ENCODE data around the gene SLC25A5.
"Not testable (repeated sequence)": the region's sequence is repeated elsewhere in the genome, so short reads cannot be mapped to it uniquely, and the experiment has no call there.

Gene SLC25A5

DNA sequence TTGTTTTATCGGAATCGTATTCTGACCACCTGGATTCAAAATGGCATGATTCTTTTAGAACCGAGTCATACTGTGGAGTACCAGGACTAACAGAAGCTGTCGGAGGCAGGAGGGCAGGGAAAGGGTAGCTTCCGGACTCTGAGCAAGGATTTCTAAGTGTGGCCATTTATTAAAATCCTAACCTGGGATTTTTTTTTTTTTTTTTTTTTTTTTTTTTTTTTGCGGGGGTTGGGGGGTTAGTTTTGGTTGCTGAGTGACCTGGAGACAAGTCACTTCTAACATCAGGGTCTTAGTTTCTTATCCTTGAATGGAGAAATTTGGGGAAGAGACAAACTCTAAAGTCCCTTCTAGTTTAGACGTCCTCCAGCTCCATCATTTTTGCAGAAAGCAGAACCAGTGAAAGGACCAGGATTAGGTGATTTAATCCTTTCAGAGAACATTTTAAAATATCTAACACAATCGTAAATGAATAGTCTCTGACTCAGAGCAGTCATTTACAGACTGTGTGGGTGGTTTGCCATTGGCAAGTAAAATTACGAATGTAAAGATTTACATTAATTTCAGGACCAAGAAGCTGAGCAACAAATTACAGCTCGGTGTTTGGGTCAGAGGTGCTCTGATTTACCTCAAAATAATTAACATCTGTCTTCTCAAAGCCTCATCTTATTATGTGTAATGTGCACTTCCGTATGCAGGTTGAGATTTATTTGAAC is 7.3 kb downstream of the SLC25A5 start:
- Histone ChIP-seq H3K4me1 (ENCODE audit: control insufficient read depth, insufficient read depth, low read length) (no peaks in the 10 kb centered on the region; the same call in 1 of the 2 replicates), H3K36me3 (ENCODE audit: control insufficient read depth, insufficient read depth, low read length) (peaks cover 9% of the 10 kb centered on the region), H3K27me3 (ENCODE audit: control insufficient read depth, insufficient read depth, low read length) (no peaks in the 10 kb centered on the region), H3K27ac (ENCODE audit: low read depth, low read length) (no peak overlapping the region), H3K9ac (ENCODE audit: low read length) (no peak overlapping the region), H3K4me3 (ENCODE audit: low read depth, low read length) (no peak overlapping the region), H3K9me3 (ENCODE audit: control insufficient read depth, insufficient read depth, low read depth, low read length) (peaks cover 3% of the 10 kb centered on the region; the same call in 1 of the 2 replicates)

DNA sequence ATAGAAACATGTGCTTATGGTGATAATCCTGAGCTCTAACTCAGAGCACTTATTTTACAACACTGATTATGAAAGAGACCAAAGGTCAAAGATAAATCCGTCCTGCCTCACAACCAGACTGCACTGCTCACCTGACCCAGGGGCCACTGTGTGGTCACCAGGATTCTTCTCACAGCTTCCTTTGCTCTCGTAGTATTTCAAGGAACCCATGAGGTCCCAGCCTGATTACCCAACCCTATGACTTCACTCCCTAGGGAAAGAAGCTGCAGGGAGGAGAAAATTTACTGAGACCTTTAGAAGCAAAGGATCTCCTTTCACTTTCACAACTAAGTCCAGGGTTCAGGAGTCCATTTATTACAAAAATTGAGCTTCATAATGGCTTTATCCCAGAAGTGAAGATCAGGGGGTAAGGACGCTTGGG is 9.6 kb downstream of the SLC25A5 start:
- H3K27ac ChIP-seq (ENCODE audit: low read depth, low read length): no peak overlapping the region
- no peak overlapping the region for H3K9ac ChIP-seq (ENCODE audit: low read length)
- peaks cover 1% of the 10 kb centered on the region for H3K27me3 ChIP-seq (ENCODE audit: control insufficient read depth, insufficient read depth, low read length)
- H3K9me3 ChIP-seq (ENCODE audit: control insufficient read depth, insufficient read depth, low read depth, low read length): peaks cover 3% of the 10 kb centered on the region; the same call in 1 of the 2 replicates
- H3K4me1 ChIP-seq (ENCODE audit: control insufficient read depth, insufficient read depth, low read length): no peaks in the 10 kb centered on the region; the same call in 1 of the 2 replicates
- H3K4me3 ChIP-seq (ENCODE audit: low read depth, low read length): no peak overlapping the region
- no peaks in the 10 kb centered on the region for H3K36me3 ChIP-seq (ENCODE audit: control insufficient read depth, insufficient read depth, low read length)

DNA sequence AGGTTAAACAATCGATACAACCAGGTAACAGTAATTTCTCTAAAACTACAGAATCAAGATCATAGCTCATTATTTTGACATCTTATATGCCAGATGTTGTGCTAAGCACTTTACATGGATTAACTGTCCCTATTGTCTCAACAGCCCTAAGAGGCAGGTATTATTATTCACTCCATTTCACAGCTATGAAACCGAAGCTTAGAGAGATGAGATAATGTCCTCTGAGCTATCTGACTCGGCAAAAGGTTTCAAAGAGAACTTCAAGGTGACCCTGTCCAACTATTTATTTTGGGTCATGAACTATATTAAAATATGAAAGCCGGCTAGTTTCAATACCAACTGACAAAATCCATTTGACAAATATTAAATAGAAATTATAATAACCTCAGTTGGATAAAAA is 10.3 kb downstream of the SLC25A5 start:
- no peak overlapping the region for H3K27ac ChIP-seq (ENCODE audit: low read depth, low read length)
- H3K9ac ChIP-seq (ENCODE audit: low read length): no peak overlapping the region
- H3K9me3 ChIP-seq (ENCODE audit: control insufficient read depth, insufficient read depth, low read depth, low read length): peaks cover 3% of the 10 kb centered on the region; the same call in 1 of the 2 replicates
- H3K4me1 ChIP-seq (ENCODE audit: control insufficient read depth, insufficient read depth, low read length): no peaks in the 10 kb centered on the region; the same call in 1 of the 2 replicates
- H3K27me3 ChIP-seq (ENCODE audit: control insufficient read depth, insufficient read depth, low read length): peaks cover 7% of the 10 kb centered on the region
- no peak overlapping the region for H3K4me3 ChIP-seq (ENCODE audit: low read depth, low read length)
- H3K36me3 ChIP-seq (ENCODE audit: control insufficient read depth, insufficient read depth, low read length): no peaks in the 10 kb centered on the region

DNA sequence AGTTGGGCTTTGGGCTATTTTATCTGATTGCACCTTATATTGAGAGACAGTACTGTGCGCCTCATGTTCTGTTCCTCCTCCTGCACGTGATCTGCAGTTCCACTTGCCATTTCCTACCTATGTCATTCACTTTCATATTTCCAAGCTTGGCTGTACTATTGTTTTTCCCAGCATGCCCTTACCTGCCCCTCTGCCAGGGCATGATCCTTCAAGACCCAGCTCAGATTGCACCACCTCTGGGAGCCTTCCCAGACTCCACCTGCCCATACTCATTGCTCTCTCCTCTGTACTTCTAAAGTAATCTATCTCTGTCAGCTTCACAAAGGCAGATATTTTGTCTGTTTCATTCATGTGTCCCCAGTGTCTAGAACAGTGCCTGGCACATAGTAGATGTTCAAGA is 11.6 kb downstream of the SLC25A5 start:
- Histone ChIP-seq H3K9ac (ENCODE audit: low read length) (no peak overlapping the region), H3K27ac (ENCODE audit: low read depth, low read length) (no peak overlapping the region), H3K4me1 (ENCODE audit: control insufficient read depth, insufficient read depth, low read length) (no peaks in the 10 kb centered on the region; the same call in 1 of the 2 replicates), H3K36me3 (ENCODE audit: control insufficient read depth, insufficient read depth, low read length) (no peaks in the 10 kb centered on the region), H3K4me3 (ENCODE audit: low read depth, low read length) (no peak overlapping the region), H3K9me3 (ENCODE audit: control insufficient read depth, insufficient read depth, low read depth, low read length) (peaks cover 3% of the 10 kb centered on the region; the same call in 1 of the 2 replicates), H3K27me3 (ENCODE audit: control insufficient read depth, insufficient read depth, low read length) (peaks cover 7% of the 10 kb centered on the region)

DNA sequence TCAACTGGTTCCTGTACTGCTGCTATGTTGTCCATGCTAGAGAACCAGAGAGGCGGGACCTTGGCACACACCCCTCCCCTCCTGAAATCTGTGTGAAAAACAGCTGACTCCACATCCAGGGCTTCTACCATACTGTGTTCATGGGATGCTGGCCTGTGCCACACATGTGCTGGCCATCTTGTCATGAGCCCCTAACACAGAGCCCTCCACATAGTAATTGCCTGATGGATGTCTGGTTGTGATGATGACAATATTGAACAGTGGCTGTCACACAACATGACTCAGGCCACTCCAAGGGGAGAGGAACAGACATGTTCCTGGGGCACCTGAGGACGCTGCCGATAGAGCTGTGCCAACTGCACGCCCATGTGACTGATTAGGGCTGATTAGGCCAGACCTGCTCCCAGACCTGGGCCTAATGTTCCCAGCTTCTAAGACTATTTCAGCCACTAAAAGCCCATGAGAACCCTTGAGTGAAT is 13.1 kb downstream of the SLC25A5 start:
- no peaks in the 10 kb centered on the region; the same call in 1 of the 2 replicates for H3K4me1 ChIP-seq (ENCODE audit: control insufficient read depth, insufficient read depth, low read length)
- no peak overlapping the region for H3K4me3 ChIP-seq (ENCODE audit: low read depth, low read length)
- no peak overlapping the region for H3K27ac ChIP-seq (ENCODE audit: low read depth, low read length)
- peaks cover 7% of the 10 kb centered on the region for H3K27me3 ChIP-seq (ENCODE audit: control insufficient read depth, insufficient read depth, low read length)
- H3K9me3 ChIP-seq (ENCODE audit: control insufficient read depth, insufficient read depth, low read depth, low read length): peaks cover 3% of the 10 kb centered on the region; the same call in 1 of the 2 replicates
- no peak overlapping the region for H3K9ac ChIP-seq (ENCODE audit: low read length)
- H3K36me3 ChIP-seq (ENCODE audit: control insufficient read depth, insufficient read depth, low read length): no peaks in the 10 kb centered on the region

DNA sequence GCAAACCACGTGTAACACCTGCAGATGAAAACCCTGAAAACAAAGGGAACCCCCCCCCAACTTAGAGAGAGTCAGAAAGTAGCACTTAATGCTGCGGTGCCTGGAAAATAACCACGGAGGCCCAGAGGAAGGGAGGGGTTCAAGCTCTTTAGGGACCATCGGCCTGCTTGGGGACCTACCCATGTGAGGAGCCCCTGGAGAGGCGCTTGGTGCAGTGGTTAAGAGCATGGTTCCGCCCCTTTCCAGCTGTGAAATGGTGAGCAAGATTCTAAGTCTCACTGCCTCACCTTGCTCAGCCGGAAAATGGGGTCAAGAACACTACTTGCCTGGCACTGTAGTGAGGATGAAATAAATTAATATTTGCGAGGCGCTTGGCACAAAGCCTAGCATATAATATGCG is 13.8 kb downstream of the SLC25A5 start:
- Histone ChIP-seq H3K27ac (ENCODE audit: low read depth, low read length) (no peak overlapping the region), H3K9ac (ENCODE audit: low read length) (peak overlapping the region; percentile 80), H3K36me3 (ENCODE audit: control insufficient read depth, insufficient read depth, low read length) (no peaks in the 10 kb centered on the region), H3K27me3 (ENCODE audit: control insufficient read depth, insufficient read depth, low read length) (peaks cover 7% of the 10 kb centered on the region), H3K4me1 (ENCODE audit: control insufficient read depth, insufficient read depth, low read length) (no peaks in the 10 kb centered on the region; the same call in 1 of the 2 replicates), H3K4me3 (ENCODE audit: low read depth, low read length) (peak overlapping the region; percentile 57), H3K9me3 (ENCODE audit: control insufficient read depth, insufficient read depth, low read depth, low read length) (peaks cover 3% of the 10 kb centered on the region; the same call in 1 of the 2 replicates)

DNA sequence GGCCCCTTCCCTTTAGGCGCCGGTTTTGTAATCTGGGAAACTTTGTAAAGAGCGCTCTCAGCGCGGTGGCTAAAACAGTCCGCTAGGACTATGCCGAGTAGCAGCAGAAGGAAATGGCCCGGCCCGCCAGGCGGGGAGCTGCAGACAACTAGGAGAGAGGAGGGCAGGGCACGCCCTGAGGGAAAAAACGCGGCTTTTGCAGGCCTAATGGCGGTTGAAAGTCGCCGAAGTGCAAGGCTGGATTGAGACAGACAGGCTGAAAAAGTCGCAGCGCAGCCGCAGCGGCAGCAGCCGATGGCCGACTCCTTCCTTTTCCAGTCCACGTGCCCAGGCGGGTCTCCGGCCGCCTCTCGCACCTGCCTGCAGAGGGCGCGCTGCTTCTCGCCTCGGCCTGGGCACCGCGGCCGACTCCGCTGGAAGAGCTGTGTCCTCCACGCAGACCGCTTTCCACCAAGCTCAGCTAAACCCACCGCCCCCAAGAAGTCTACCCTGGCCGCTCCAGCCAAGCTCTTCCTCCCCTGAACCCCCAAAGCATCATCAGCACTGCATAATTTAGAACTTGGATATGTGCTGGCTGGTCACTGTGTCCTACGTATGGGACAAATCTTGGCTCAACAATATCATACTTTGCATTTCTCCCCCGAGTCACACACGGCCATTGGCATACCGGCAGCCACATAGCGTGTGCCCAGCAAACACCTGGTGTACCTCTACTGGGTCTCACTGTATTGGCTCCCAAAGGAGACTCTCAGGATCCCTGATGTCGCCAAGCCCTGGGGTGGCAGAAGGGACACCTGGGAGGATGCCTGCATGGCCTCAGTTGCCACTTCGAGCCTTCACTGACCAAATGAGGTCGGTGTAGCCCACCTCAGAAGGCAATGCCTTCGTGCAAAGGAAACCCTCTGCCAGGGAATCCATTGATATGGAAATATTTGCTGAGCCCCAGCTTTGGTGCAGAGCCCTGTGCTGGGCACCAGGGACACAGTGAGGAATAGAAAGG is 14.5 kb downstream of the SLC25A5 start:
- peak overlapping the region; percentile 57 for H3K4me3 ChIP-seq (ENCODE audit: low read depth, low read length)
- H3K4me1 ChIP-seq (ENCODE audit: control insufficient read depth, insufficient read depth, low read length): no peaks in the 10 kb centered on the region; the same call in 1 of the 2 replicates
- peaks cover 3% of the 10 kb centered on the region; the same call in 1 of the 2 replicates for H3K9me3 ChIP-seq (ENCODE audit: control insufficient read depth, insufficient read depth, low read depth, low read length)
- H3K27ac ChIP-seq (ENCODE audit: low read depth, low read length): no peak overlapping the region
- no peaks in the 10 kb centered on the region for H3K36me3 ChIP-seq (ENCODE audit: control insufficient read depth, insufficient read depth, low read length)
- peak overlapping the region; percentile 80 for H3K9ac ChIP-seq (ENCODE audit: low read length)
- peaks cover 7% of the 10 kb centered on the region for H3K27me3 ChIP-seq (ENCODE audit: control insufficient read depth, insufficient read depth, low read length)

DNA sequence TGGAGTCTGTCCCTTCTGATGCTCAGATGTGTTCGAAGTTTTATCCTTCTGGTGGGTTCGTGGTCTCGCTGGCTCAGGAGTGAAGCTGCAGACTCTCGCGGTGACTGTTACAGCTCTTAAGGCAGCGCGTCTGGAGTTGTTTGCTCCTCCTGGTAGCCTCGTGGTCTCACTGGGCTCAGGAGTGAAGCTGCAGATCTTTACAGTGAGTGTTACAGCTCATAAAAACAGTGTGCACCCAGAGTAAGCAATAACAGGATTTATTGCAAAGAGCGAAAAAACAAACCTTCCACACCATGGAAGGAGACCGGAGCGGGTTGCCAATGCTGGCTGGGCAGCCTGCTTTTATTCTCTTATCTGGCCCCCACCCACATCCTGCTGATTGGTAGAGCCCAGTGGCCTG is 18.5 kb downstream of the SLC25A5 start:
- Histone ChIP-seq H3K9me3 (ENCODE audit: control insufficient read depth, insufficient read depth, low read depth, low read length) (peaks cover 5% of the 10 kb centered on the region; the same call in 1 of the 2 replicates), H3K27ac (ENCODE audit: low read depth, low read length) (no peak overlapping the region), H3K36me3 (ENCODE audit: control insufficient read depth, insufficient read depth, low read length) (no peaks in the 10 kb centered on the region), H3K27me3 (ENCODE audit: control insufficient read depth, insufficient read depth, low read length) (peaks cover 7% of the 10 kb centered on the region), H3K4me3 (ENCODE audit: low read depth, low read length) (no peak overlapping the region), H3K9ac (ENCODE audit: low read length) (no peak overlapping the region), H3K4me1 (ENCODE audit: control insufficient read depth, insufficient read depth, low read length) (no peaks in the 10 kb centered on the region; the same call in 1 of the 2 replicates)

DNA sequence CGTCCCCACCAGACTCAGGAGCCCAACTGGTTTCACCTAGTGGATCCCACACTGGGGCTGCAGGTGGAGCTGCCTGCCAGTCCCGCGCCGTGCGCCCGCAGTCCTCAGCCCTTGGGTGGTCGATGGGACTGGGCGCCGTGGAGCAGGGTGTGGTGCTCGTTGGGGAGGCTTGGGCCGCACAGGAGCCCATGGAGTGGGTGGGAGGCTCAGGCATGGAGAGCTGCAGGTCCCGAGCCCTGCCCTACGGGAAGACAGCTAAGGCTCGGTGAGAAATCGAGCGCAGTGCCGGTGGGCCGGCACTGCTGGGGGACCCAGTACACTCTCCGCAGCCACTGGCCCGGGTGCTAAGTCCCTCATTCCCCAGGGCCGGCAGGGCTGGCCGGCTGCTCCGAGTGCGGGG is 19.5 kb downstream of the SLC25A5 start:
- H3K4me3 ChIP-seq (ENCODE audit: low read depth, low read length); H3K9ac ChIP-seq (ENCODE audit: low read length): not testable (repeated sequence)

DNA sequence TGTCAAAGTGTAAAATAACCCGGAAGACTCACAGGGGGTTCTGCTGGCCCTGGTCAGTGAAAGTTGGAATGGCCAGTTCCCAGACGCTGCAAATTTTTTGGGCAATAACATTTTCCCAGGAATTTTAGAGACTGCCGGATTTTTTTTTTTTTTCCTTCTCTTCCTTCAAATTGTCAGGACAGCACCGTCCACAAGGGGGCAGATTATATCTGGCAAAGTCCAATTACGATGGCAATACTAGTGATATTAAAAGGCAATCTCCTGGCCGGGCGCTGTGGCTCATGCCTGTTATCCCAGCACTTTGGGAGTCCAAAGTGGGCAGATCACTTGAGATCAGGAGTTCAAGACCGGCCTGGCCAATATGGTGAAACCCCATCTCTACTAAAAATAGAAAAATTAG is 20.5 kb downstream of the SLC25A5 start:
- Histone ChIP-seq H3K4me1 (ENCODE audit: control insufficient read depth, insufficient read depth, low read length) (no peaks in the 10 kb centered on the region), H3K4me3 (ENCODE audit: low read depth, low read length) (no peak overlapping the region), H3K9me3 (ENCODE audit: control insufficient read depth, insufficient read depth, low read depth, low read length) (peaks cover 5% of the 10 kb centered on the region; the same call in 1 of the 2 replicates), H3K9ac (ENCODE audit: low read length) (no peak overlapping the region), H3K27ac (ENCODE audit: low read depth, low read length) (no peak overlapping the region), H3K36me3 (ENCODE audit: control insufficient read depth, insufficient read depth, low read length) (no peaks in the 10 kb centered on the region), H3K27me3 (ENCODE audit: control insufficient read depth, insufficient read depth, low read length) (no peaks in the 10 kb centered on the region)

More for the DNA sequence above, 19.5 kb downstream of the SLC25A5 start:
- H3K36me3 ChIP-seq (ENCODE audit: control insufficient read depth, insufficient read depth, low read length); H3K4me1 ChIP-seq (ENCODE audit: control insufficient read depth, insufficient read depth, low read length); H3K9me3 ChIP-seq (ENCODE audit: control insufficient read depth, insufficient read depth, low read depth, low read length); H3K27me3 ChIP-seq (ENCODE audit: control insufficient read depth, insufficient read depth, low read length); H3K27ac ChIP-seq (ENCODE audit: low read depth, low read length): not testable (repeated sequence)

All from HUES6 (cell line).